Fibroblast of skin of left quadriceps (primary cell): ENCODE results near the gene SZT2.
"Not testable (repeated sequence)": the region's sequence is repeated elsewhere in the genome, so short reads cannot be mapped to it uniquely, and the experiment has no call there.

Source experiments
- DNase-seq, 2 experiments: peaks; one replicate each; pipeline ENCODE4 v3.0.0-alpha.2; 2013; ENCODE audit warnings: low read depth in 2 of 2

The SZT2 gene

DNA sequence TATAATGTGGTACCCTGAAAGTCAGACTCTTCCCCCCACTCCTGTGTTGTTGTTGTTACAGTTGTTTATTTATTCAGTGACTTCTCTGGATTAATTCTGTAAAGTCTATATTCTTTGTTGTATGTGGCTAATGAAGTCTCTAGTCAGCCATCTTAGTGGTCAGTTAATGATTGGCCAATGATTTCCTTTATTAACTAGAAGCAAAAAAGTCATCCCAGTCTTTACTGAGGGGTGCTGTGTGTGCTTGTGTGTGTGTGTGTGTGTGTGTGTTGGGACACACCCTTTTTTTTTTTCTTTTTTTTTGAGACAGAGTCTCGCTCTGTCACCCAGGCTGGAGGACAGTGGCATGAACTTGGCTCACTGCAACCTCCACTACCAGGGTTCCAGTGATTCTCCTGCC is 101.4 kb downstream of the SZT2 start:
- DNase-seq = no peak

DNA sequence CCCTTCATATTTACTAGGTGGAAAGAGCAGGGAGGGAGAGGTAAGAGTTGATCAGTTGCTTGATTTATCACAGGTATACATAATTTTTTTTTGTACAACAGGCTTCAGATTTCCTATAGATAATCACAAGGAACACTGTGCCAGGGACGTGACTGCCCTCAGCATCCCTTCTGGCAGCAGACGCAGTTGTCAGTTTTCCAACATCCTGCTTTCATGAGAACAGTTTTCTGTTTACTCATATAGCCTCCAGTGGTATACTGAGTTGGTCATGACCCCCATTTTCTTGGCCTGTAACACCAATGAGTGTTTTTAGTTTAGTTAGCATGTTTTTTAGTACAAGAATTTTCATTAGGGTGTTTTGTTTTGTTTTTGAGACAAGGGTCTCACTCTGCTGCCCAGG is 103.1 kb downstream of the SZT2 start:
- DNase-seq = no peak

DNA sequence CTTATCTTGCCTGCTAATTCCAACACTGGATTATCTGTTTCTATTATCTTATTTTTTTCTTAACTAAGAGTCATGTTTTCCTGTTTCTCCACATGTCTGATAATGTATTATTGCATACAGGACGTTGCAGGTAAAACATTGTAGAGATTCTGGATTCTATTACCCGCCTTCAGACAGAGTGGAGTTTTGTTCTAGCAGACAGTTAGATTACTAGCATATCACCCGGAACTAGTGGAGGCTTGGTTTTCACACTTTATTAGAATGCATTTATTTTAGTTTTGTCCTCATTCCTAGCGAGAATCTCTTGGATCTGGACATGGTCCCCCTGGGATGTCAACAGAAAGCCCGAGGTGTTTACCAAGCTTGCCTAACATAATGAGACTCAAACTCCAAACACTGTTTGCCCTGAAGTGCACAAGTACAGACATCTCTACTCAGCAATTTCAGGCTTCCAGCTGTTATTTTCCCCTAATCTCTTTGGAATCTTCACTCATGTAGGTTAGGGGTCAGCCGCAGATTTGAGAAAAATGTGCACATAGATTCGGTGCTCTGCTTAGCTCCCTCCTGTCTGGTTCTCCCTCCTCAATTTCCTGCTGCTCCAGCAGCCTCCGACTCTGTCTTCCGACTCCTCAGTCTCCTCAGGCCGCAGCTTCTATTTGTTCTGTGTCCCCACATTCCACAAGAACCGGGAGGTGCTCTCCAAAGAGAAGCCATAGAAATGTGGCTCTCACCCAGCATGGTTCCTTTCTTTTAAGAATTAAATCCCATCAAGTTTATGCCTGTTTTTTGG is 104.2 kb downstream of the SZT2 start:
- DNase-seq = no peak

DNA sequence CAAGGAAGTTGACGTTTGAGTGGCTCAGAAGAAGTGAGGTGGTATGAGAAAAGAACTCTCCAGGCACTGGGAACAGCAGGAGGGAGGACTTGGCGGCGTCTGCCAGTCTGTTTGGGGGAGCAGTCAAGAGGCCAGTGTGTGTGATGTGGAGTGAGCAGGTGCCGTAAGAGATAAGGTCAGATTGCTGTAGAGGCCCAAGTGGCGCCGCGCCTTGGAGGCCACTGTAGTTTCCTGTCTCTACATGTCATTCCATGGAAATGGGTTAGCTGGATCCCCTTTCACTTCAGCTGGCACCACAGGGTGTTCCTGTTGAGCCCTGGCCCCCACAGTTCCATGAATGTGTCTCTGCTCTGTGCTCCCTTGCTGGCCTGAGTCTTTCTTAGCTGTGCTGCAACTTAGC is 105.5 kb downstream of the SZT2 start:
- DNase-seq = no peak

DNA sequence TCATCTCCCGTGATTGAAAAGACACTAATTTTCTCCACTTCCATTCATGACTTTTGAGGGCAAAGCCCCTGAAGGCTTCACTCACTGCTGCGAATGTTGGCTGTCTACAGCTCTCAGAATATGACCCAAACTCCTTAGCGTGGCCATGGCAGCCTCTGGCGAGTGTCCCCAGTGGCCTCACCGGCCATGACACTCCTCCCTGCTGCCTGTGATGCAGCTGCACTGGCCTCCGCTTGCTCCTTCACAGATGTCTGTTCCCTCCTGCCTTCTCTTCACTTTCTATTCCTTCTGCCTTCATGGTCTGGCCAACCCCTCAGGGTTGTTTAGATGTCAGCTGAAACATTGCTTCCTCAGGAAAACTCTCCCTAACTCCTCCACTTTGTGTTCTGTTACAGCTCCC is 110.2 kb downstream of the SZT2 start:
- DNase-seq = no peak

DNA sequence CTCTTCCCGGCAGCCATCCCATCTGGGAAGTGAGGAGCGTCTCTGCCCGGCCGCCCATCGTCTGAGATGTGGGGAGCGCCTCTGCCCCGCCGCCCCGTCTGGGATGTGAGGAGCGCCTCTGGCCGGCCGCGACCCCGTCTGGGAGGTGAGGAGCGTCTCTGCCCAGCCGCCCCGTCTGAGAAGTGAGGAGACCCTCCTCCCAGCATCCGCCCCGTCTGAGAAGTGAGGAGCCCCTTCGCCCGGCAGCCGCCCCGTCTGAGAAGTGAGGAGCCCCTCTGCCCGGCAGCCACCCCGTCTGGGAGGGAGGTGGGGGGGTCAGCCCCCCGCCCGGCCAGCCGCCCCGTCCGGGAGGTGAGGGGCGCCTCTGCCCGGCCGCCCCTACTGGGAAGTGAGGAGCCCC is 112.1 kb downstream of the SZT2 start:
- DNase-seq = not testable (repeated sequence)

DNA sequence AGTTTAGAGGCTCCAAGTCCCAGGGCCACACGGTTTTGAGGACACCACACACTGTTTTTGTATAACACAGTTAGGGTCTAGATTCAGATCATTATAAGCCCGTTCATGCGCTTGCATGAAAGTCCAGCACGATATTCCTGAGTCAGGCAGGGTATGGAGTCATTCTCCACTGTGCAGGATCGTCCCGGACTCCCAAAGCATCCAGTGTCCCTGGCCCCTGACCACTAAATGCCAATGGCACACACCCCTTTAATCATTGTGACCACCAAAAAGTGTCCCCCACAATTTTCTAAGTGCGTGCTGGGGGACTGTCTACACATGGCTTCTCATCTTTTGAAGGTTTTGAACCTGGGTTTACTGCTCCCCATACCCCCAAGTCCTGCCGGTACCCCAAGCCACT is 113.8 kb downstream of the SZT2 start:
- DNase-seq = no peak
